ENCODE measurements around the gene GSTA2.
"Not testable (repeated sequence)": the region's sequence is repeated elsewhere in the genome, so short reads cannot be mapped to it uniquely, and the experiment has no call there.

The GSTA2 gene

DNA sequence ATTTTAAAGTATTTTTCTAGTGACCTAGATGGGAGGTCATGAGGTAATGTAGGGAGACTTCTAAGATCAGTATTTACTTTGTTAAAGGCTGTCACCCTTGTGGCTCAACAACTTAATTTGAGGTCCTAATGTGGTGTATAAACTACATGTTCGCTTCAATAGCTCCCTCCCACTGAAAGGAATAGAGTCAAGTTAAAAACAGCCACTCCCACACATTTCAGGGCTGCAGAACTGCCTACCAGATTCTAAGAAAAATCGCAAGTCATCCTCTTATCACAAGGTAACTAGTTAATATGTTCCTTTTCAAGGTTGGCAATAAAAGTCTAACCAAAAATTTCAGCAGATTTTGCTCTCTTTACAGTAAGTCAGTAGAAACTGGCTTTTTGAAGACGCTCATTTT is 25.2 kb upstream of the GSTA2 start:
- CTCF ChIA-PET = no interaction called here

DNA sequence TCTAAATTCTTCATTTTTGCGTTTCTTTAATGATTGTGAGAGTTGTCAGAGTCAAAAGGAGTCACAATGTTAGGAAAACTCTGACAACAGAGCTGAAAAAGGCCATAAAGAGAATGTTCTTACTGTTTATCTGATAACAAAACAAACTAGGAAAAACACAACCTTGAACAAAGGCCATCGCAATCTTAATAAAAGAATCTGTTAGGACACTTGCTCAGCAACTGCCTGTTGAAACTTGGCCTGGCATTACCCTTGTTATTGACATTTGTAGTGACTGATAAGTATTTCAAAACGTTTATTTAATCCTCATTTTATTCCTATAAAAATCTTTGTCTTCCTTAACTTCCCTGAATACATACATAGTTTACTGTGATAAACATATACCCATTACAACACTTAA is 24.6 kb upstream of the GSTA2 start:
- TF ChIP-seq CTCF (IDR thresholded peaks at IDR 0.05; ENCODE audit: insufficient read depth, low read length, missing control alignments) = no peak
- ChIA-PET CTCF (no interaction called here), POLR2A (no interaction called here)
- no peak overlapping the region for H3K4me3 ChIP-seq (ENCODE audit: low read depth, low read length)
- DNase-seq (ENCODE audit: low read depth, low spot score) = no peak

More for the DNA sequence above, 25.2 kb upstream of the GSTA2 start:
- POLR2A ChIA-PET = no interaction called here
- TF ChIP-seq CTCF (IDR thresholded peaks at IDR 0.05; ENCODE audit: insufficient read depth, low read length, missing control alignments) = no peak
- no peak for DNase-seq (ENCODE audit: low read depth, low spot score)
- H3K4me3 ChIP-seq (ENCODE audit: low read depth, low read length) = no peak overlapping the region

GRCh38 chr6:52786249-52786956 is 23.1 kb upstream of the GSTA2 start:
- ChIA-PET POLR2A (no interaction called here), CTCF (no interaction called here)
- no peak for TF ChIP-seq CTCF (IDR thresholded peaks at IDR 0.05; ENCODE audit: insufficient read depth, low read length, missing control alignments)
- DNase-seq (ENCODE audit: low read depth, low spot score) = no peak
- no peak overlapping the region for H3K4me3 ChIP-seq (ENCODE audit: low read depth, low read length)

DNA sequence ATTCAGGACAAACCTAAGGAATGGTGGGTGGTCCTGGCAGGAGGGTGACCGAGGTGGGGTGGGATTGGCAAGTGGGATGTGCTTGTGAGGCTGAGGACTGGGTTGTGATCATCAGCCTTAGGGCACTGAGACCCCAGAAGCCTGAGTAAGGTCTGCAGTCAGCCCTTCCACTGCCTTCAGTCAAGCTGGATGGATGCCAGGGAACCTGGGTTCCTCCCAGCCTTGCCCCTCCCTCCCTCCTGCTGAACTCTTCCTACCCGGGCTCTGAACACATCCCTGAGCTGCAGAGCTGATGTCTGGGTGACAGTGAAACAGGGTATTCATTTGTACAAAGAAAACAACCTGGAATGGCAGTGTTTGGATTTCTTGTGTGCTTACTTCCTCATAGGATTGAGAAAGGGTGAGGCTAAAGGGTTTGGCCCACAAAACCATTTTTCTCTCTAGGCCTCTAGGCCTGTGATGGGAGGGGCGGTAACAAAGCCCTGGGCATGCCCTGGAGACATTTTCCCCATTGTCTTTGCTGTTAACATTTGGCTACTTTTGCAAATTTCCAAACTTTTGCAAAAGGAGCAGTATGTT is 19.5 kb upstream of the GSTA2 start:
- DNase-seq (ENCODE audit: low read depth, low spot score); POLR2A ChIA-PET; H3K4me3 ChIP-seq (ENCODE audit: low read depth, low read length): not testable (repeated sequence)
- CTCF ChIA-PET = interaction anchor here (0.7 kb wide), 1 partner anchor 319 kb away, joined by 3 read pairs; no protein-coding TSS in a partner anchor

GRCh38 chr6:52782209-52782608 is 18.9 kb upstream of the GSTA2 start:
- H3K4me3 ChIP-seq (ENCODE audit: low read depth, low read length); CTCF ChIA-PET; POLR2A ChIA-PET; DNase-seq (ENCODE audit: low read depth, low spot score): not testable (repeated sequence)

DNA sequence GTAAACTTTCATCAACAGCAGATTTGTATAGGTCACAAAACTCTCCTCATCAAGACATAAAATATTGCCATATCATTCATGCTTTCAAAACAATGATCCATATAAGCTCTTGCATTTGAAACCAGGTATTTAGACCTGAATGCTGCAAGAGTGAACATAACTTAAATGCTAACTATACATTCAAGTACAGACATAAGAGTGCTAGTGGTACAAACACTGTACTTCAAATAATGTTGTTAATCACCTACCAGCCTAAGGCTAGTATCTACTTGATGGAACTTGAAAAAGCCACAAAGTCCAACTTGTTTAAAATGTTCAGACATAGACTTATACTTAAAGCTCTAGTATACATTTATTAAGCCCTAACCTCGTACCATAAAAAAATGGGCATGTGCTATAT is 16.0 kb upstream of the GSTA2 start:
- TF ChIP-seq CTCF (IDR thresholded peaks at IDR 0.05; ENCODE audit: insufficient read depth, low read length, missing control alignments) = no peak
- H3K4me3 ChIP-seq (ENCODE audit: low read depth, low read length) = no peak overlapping the region
- no peak for DNase-seq (ENCODE audit: low read depth, low spot score)
- ChIA-PET POLR2A (no interaction called here), CTCF (no interaction called here)

GRCh38 chr6:52776711-52777351 is 13.6 kb upstream of the GSTA2 start:
- CTCF ChIA-PET; H3K4me3 ChIP-seq (ENCODE audit: low read depth, low read length); POLR2A ChIA-PET; DNase-seq (ENCODE audit: low read depth, low spot score): not testable (repeated sequence)

GRCh38 chr6:52769399-52769798 is 6.1 kb upstream of the GSTA2 start:
- DNase-seq (ENCODE audit: low read depth, low spot score) = not testable (repeated sequence)

GRCh38 chr6:52767658-52768057 is 4.4 kb upstream of the GSTA2 start:
- H3K4me3 ChIP-seq (ENCODE audit: low read depth, low read length); CTCF ChIA-PET; DNase-seq (ENCODE audit: low read depth, low spot score); POLR2A ChIA-PET: not testable (repeated sequence)

More at GRCh38 chr6:52769399-52769798, 6.1 kb upstream of the GSTA2 start:
- H3K4me3 ChIP-seq (ENCODE audit: low read depth, low read length); POLR2A ChIA-PET; CTCF ChIA-PET: not testable (repeated sequence)

DNA sequence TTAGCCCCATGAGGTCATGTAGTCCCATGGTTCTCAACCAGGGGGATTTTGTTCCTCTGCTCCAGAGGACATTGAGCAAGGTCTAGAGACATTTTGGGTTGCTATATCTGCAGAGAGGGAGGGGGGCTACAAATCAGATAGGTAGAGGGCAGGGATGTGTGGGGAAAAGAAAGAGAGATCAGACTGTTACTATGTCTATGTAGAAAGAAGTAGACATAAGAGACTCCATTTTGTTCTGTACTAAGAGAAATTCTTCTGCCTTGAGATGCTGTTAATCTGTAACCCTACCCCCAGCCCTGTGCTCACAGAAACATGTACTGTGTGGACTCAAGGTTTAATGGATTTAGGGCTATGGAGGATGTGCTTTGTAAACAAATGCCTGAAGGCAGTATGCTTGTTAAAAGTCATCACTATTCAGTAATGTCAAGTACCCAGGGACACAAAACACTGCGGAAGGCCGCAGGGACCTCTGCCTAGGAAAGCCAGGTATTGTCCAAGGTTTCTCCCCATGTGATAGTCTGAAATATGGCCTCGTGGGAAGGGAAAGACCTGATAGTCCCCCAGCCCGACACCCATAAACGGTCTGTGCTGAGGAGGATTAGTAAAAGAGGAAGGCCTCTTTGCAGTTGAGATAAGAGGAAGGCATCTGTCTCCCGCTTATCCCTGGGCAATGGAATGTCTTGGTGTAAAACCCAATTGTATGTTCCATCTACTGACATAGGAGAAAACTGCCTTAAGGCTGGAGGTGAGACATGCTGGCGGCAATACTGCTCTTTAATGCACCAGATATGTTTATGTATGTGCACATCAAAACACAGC is 1.4 kb downstream of the GSTA2 start:
- DNase-seq (ENCODE audit: low read depth, low spot score); CTCF ChIA-PET; POLR2A ChIA-PET; H3K4me3 ChIP-seq (ENCODE audit: low read depth, low read length): not testable (repeated sequence)
